Left renal pelvis (tissue), 4 donors: ENCODE results near the gene TDRD6. TPM values are rescaled to one million over a fixed set of nuclear protein-coding genes. Genes with fewer than 3 reads are reported as not detected.
"Not testable (repeated sequence)": the region's sequence is repeated elsewhere in the genome, so short reads cannot be mapped to it uniquely, and the experiment has no call there.

Experiments
- DNase-seq, 4 donors: peaks; one replicate each; pipeline ENCODE4 v3.0.0-alpha.2; 2013; ENCODE audit warnings: low read depth in 4 of 4, low spot score in 3 of 4
- polyA plus RNA-seq, 4 donors: library from polyadenylated mRNA; unstranded; fragments of 120-200 nt; gene quantifications; one replicate each; pipeline ENCODE4 v1.2.1, GENCODE V29; 2013; ENCODE audit not compliant: insufficient read length in 4 of 4

The TDRD6 gene
- polyA plus RNA-seq, 4 donors: 1.7 to 6.0 (median 1.9) TPM

DNA sequence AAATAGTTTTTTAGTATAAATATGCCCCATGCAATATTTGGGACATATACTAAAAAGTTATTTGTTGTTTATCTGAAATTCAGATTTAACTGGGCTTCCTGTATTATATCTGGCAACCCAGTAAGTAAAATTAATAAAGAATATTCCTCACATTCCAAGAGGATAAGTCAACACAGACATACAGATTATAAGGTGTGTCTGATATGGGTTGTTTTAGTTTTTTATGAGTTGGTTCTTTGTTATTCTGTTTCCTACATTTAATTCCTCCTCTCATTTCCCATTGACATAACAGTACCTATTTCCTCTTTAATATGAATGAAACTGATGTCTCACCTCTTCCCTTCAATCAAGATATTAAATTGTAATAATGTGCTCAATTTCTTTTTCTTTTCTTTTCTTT, 49.2 kb downstream of the TDRD6 start:
- DNase-seq: no peak

GRCh38 chr6:46741482-46741881, 53.8 kb downstream of the TDRD6 start:
- DNase-seq: no peak

GRCh38 chr6:46741910-46742309, 54.2 kb downstream of the TDRD6 start:
- no peak for DNase-seq

DNA sequence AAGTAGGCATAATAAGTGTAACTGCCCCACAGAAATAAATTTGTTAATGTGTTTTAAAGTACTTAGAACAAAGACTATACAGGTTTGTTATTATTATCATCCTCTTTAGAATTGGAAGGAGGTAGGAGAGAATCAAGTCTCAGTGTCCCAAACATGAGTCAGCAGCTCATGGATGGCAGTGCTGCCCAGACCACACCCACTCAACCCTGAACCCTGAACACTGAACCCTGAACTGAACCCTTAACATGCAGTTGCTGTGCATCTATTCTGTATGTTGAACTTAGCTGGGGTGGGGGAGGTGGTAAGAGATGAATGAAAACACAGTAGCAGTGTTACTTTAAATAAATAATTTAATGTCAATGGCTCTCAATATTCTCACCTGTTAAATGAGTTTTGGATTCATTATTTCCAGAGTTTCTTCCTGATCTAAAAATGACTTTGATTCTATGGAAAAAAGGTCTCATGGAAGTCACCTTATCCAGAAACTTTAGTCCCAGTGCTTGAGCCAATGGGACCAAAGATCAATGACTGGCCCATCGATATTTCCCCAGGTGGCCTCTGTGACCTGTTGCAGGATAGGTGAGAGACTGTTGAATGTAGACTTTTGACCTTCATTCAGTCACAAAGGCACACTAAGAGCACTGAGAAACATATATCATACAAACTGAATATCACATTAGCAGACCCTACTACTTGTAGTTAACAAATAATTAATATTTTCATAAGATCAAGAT, 55.9 kb downstream of the TDRD6 start:
- no peak for DNase-seq

DNA sequence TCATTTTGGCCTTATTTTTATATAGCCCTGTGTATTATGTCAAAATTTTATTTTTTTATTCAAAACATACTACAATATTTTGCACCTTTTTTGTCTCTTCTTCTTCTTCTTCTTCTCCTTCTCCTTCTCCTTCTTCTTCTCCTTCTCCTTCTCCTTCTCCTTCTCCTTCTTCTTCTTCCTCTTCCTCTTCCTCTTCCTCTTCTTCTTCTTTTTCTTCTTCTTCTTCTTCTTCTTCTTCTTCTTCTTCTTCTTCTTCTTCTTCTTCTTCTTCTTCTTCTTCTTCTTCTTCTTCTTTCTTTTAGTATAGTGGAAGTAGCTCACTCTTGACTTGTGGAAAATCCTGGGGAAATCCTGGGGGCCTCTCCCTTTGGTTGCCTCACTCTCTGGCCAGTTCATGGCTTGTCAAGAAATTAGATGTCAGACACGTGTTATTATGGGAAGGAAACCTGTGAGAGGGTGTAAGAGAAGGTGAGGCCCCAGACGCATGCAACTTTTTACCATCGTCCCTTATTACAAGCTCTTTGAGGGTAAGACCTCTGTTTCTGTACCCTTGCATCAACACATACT, 56.6 kb downstream of the TDRD6 start:
- DNase-seq: not testable (repeated sequence)

- no peak for DNase-seq
These were observed 58.3 kb downstream of the TDRD6 start for GRCh38 chr6:46745973-46746372.

DNA sequence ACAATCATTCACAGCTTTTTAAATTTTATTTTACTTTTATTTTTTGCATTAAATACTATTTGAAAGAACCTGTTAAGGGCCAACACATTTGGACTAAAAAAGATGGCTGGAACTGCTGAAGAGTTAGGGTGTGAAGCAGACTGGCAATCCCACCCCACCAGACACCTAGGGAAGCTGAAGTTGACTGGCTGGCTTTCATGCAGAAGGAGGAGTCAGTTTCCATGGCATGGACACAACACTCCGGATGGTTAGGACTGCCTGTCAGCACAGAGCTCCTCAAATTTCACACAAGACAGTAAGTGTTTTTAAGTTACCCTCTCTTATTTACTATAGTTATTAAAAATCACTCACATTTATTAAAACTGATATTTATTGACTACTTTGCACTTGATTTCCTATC, 59.0 kb downstream of the TDRD6 start, which contains the start of gene ANKRD66:
Gene ANKRD66, plus strand, starts transcription at position 238 of the 400 bp plus-strand sequence. CDS start 5,016 bp downstream, outside the sequence.
- DNase-seq: no peak

GRCh38 chr6:46748940-46749503, 61.3 kb downstream of the TDRD6 start:
- no peak for DNase-seq

GRCh38 chr6:46749731-46750130, 62.0 kb downstream of the TDRD6 start:
- DNase-seq: no peak

DNA sequence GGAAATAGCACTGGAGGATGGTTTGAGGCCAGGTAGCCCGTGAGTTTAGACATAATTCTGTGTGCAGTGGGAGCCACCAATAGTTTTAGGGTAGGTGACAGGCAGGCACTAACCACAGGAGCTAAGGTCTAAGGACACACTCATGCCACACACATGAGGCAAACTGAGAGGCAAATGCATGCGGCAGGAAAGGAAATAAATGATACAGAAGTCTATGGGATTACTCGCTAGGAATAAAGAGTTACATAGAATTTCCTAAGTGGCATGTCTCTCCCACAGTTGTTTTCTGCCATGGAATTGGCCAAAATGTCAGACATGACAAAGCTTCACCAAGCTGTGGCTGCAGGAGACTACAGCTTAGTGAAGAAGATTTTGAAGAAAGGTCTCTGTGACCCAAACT, 64.0 kb downstream of the TDRD6 start:
- no peak for DNase-seq

Other genes with a start within 250 kb of the TDRD6 start
- gene RCAN2, start 196.4 kb upstream of the TDRD6 start, polyA plus RNA-seq: 10 to 100 TPM in 3 of 4 donors, 1 to 10 TPM in 1; 7.8 to 30.7 (median 23.8) TPM
- 10 to 100 TPM in 1 of 4 donors, 1 to 10 TPM in 3; 8.1 to 13.6 (median 8.7) TPM for gene CYP39A1, start 35.1 kb upstream of the TDRD6 start, polyA plus RNA-seq
- 10 to 100 TPM; 23.0 to 64.9 (median 39.0) TPM for gene SLC25A27, start 34.9 kb upstream of the TDRD6 start, polyA plus RNA-seq
- gene PLA2G7, start 47.5 kb downstream of the TDRD6 start, polyA plus RNA-seq: 10 to 100 TPM in 1 of 4 donors, 1 to 10 TPM in 3; 2.7 to 13.5 (median 3.4) TPM
- gene ANKRD66, start 59.0 kb downstream of the TDRD6 start, polyA plus RNA-seq: under 1 TPM in 1 of 4 donors, not detected in 3; 0.11 TPM
- not detected for gene MEP1A, start 105.5 kb downstream of the TDRD6 start, polyA plus RNA-seq
- 10 to 100 TPM; 16.7 to 34.0 (median 25.9) TPM for gene ADGRF5, start 234.1 kb downstream of the TDRD6 start, polyA plus RNA-seq